BE2C (cell line): Measurements from ENCODE around the gene CFAP221.

Source experiments
- DNase-seq: peaks from one replicate; pipeline ENCODE4 v3.0.0-alpha.2; 2020
- H3K27me3 ChIP-seq: fragments of 250-450 bp; sonication (Bioruptor Pico); 2 replicates; pipeline ENCODE4 v1.5.1; 2020; ENCODE audit warnings: mild to moderate bottlenecking
- H3K36me3 ChIP-seq: fragments of 250-450 bp; sonication (Bioruptor Pico); 2 replicates; pipeline ENCODE4 v1.5.1; 2020; ENCODE audit warnings: mild to moderate bottlenecking
- H3K4me1 ChIP-seq: fragments of 250-450 bp; sonication (Bioruptor Pico); 2 replicates; pipeline ENCODE4 v1.5.1; 2020
- H3K4me3 ChIP-seq: 2 replicates; pipeline ENCODE4 v1.5.1; 2011; ENCODE audit warnings: low read depth, low read length
- H3K9me3 ChIP-seq: fragments of 250-450 bp; sonication (Bioruptor Pico); 2 replicates; pipeline ENCODE4 v1.5.1; 2020
- TF ChIP-seq, protein P1 (sequence below): IDR thresholded peaks from 2 replicates; pipeline ENCODE4 v1.5.1; 2012; ENCODE audit warnings: mild to moderate bottlenecking, low read depth, low read length

The CFAP221 gene

DNA sequence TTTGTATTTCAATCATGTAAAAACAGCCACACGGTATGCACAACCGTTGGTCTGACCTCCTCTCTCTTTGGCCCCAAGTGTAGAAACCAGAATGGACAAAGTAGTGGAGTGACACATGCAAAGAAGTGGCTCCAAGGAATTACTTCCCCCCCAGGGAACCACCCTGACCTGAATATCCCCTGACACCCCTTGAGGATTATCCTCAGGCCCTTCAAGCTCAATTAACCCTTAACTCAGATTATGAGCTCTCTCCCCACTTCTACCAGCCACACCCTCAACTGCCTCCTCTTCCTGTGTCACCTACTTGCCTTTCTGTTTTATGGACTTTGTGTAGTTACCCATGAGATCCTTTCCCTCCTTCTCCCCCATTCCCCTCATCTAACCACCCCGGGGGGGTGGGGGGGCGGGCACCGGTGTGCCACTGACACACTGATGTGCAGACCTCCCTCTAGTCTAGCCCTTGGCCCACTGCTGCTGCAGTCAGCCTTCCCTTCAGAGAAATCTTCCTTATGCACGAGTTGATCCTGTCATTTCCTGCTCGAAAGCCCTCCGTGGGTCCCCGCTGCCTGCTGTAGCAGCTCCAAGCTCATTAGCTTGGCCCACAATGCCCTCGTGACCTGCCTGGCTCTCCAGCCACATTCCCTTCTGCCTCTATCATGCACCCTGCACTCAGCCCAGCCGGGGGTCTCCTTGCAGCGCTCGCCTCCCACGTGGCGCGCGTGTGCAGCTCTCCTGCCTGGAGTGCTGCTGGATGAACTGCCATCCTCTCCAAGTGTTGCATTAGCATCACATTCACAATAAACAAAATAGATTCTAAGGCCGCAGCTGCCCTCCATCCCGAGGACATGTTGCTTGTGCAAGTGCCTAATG, 94.7 kb downstream of the CFAP221 start:
- no peaks in the 10 kb centered on the region for H3K9me3 ChIP-seq
- no peak overlapping the region for H3K4me3 ChIP-seq
- no peaks in the 10 kb centered on the region for H3K36me3 ChIP-seq
- no peak for DNase-seq
- no peaks in the 10 kb centered on the region for H3K27me3 ChIP-seq
- TF ChIP-seq, protein P1, sequence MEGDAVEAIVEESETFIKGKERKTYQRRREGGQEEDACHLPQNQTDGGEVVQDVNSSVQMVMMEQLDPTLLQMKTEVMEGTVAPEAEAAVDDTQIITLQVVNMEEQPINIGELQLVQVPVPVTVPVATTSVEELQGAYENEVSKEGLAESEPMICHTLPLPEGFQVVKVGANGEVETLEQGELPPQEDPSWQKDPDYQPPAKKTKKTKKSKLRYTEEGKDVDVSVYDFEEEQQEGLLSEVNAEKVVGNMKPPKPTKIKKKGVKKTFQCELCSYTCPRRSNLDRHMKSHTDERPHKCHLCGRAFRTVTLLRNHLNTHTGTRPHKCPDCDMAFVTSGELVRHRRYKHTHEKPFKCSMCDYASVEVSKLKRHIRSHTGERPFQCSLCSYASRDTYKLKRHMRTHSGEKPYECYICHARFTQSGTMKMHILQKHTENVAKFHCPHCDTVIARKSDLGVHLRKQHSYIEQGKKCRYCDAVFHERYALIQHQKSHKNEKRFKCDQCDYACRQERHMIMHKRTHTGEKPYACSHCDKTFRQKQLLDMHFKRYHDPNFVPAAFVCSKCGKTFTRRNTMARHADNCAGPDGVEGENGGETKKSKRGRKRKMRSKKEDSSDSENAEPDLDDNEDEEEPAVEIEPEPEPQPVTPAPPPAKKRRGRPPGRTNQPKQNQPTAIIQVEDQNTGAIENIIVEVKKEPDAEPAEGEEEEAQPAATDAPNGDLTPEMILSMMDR: no peak
- H3K4me1 ChIP-seq: no peaks in the 10 kb centered on the region

DNA sequence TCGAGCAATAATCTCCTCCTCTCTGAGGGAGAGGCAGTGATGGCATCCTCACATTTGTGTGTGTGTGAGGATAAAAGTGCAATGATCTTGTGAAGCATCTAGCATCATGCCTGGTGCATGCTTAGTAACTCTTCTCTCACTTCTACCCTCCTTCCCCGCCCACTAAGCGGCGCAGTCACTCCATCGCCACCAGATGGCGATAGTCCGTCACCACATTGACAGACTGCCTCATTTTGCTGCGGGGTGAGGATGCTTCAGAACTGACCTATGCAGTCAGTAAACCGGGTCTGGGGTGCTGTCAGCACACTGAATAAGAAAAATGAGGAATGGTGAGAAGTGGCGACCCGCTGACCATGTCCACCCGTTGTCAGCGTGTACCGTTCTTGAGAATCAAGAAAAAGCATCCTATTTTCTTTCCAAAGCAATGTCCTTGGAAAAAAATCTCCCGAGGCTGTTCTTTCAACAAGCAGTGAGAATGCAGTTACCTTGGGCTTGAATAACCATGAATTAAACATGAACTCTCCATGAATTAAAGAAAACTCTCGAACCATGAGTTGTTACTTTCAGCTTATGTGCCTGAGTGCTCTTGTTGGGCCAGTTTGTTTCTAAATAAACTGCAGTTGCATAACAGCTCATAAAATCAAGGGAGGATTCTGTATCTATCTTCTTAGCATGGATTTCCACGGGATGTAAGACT, 97.5 kb downstream of the CFAP221 start:
- DNase-seq: peak; percentile 65
- H3K36me3 ChIP-seq: no peaks in the 10 kb centered on the region
- H3K4me1 ChIP-seq: no peaks in the 10 kb centered on the region
- no peaks in the 10 kb centered on the region for H3K27me3 ChIP-seq
- TF ChIP-seq, protein P1: peak; percentile 84
- H3K9me3 ChIP-seq: no peaks in the 10 kb centered on the region
- H3K4me3 ChIP-seq: no peak overlapping the region

GRCh38 chr2:119644186-119644585, 99.9 kb downstream of the CFAP221 start:
- TF ChIP-seq, protein P1: no peak
- DNase-seq: no peak
- H3K36me3 ChIP-seq: no peaks in the 10 kb centered on the region

DNA sequence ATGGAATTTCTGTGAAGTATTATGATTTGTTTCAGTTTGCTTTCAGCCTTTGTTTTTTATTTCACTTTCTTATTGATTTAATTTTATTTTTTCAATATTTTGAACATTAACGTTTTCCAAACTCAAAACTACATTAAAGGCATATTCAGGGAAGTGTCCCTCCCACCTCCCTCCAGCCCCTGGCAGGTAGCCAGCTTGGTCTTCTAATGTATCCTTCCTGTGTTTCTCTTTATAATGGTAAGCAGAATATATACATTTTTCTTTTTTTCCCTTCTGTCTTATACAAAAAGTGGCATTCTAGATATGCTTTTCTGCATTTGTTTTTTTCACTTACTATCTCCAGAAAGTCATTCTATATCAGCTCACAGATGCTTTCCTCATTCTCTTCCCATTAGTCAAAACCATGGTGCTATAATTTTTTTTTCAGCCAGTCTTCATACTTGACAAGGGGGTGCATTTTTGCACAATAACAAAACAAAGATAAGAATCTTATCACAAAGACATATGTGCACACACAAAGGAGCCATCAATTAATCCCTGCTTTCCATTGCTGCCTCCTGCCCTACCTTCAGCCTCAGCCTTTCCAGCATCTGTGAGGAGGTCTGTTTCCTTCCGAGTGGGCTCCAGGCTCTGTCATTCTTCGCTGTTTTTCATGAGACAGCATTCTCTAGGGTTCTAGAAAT, 101.1 kb downstream of the CFAP221 start:
- Histone ChIP-seq H3K4me3 (no peak overlapping the region), H3K36me3 (no peaks in the 10 kb centered on the region), H3K27me3 (no peaks in the 10 kb centered on the region), H3K4me1 (no peaks in the 10 kb centered on the region), H3K9me3 (no peaks in the 10 kb centered on the region)
- no peak for DNase-seq
- TF ChIP-seq, protein P1: no peak

More at GRCh38 chr2:119644186-119644585, 99.9 kb downstream of the CFAP221 start:
- H3K9me3 ChIP-seq: no peaks in the 10 kb centered on the region
- H3K4me1 ChIP-seq: no peaks in the 10 kb centered on the region
- no peaks in the 10 kb centered on the region for H3K27me3 ChIP-seq
- no peak overlapping the region for H3K4me3 ChIP-seq

DNA sequence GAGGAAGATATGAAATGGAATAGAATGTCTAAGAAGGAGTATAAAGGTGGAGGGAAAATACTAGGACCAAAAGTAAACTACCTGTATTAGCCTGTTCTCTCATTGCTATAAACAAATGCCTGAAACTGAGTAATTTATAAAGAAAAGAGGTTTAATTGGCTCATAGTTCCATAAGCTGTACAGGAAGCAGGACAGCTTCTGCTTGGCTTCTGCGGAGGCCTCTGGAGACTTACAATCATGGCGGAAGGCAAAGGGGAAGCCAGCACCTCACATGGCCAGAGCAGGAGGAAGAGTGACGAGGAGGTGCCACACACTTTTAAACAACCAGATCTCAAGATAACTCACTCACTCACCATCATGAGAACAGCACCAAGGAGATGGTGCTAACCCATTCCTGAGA, 101.9 kb downstream of the CFAP221 start:
- Histone ChIP-seq H3K36me3 (no peaks in the 10 kb centered on the region), H3K4me1 (no peaks in the 10 kb centered on the region), H3K27me3 (no peaks in the 10 kb centered on the region), H3K4me3 (no peak overlapping the region), H3K9me3 (no peaks in the 10 kb centered on the region)
- DNase-seq: no peak
- TF ChIP-seq, protein P1: no peak
